Neuronal stem cell (in vitro differentiated cells): Measurements from ENCODE around the gene UBAC2.

Source experiments
- DNase-seq: peaks from one replicate; pipeline ENCODE4 v3.0.0-alpha.2; 2013; ENCODE audit warnings: low spot score
- H2AFZ ChIP-seq: one replicate; pipeline ENCODE4 v1.6.1; 2013; ENCODE audit warnings: mild to moderate bottlenecking, low read length, inconsistent platforms
- H2AK5ac ChIP-seq: 2 replicates; pipeline ENCODE4 v1.6.1; 2013; ENCODE audit warnings: low read depth, mild to moderate bottlenecking, inconsistent platforms, low read length, moderate library complexity, mixed read lengths
- H2BK120ac ChIP-seq: 2 replicates; pipeline ENCODE4 v1.6.1; 2013; ENCODE audit warnings: low read depth, mild to moderate bottlenecking, inconsistent platforms, low read length, moderate library complexity, mixed read lengths
- H2BK12ac ChIP-seq: one replicate; pipeline ENCODE4 v1.6.1; 2013; ENCODE audit warnings: low read length, inconsistent platforms
- H2BK15ac ChIP-seq: 2 replicates; pipeline ENCODE4 v1.6.1; 2013; ENCODE audit warnings: mild to moderate bottlenecking, low read length, inconsistent platforms, mixed read lengths
- H2BK5ac ChIP-seq: one replicate; pipeline ENCODE4 v1.6.1; 2013; ENCODE audit warnings: inconsistent platforms, mild to moderate bottlenecking, low read length, moderate library complexity
- H3K14ac ChIP-seq: one replicate; pipeline ENCODE4 v1.6.1; 2013; ENCODE audit warnings: low read length, inconsistent platforms
- H3K18ac ChIP-seq: 2 replicates; pipeline ENCODE4 v1.6.1; 2013; ENCODE audit warnings: low read length, inconsistent platforms
- H3K23ac ChIP-seq: 2 replicates; pipeline ENCODE4 v1.6.1; 2013; ENCODE audit warnings: low read depth, mild to moderate bottlenecking, mixed read lengths, low read length, inconsistent platforms; ENCODE audit not compliant: poor library complexity
- H3K27ac ChIP-seq: replicated peaks from 3 replicates; pipeline ENCODE4 v1.5.1; 2013; ENCODE audit warnings: low read length, inconsistent platforms
- H3K27me3 ChIP-seq, 3 experiments: 2 replicates each; pipeline ENCODE4 v1.6.1; 2013; ENCODE audit warnings: low read length in 3 of 3, mild to moderate bottlenecking in 2 of 3, inconsistent platforms in 1 of 3, low read depth in 1 of 3, mixed read lengths in 1 of 3, moderate library complexity in 1 of 3; ENCODE audit not compliant: control insufficient read depth in 3 of 3, insufficient read depth in 3 of 3
- H3K36me3 ChIP-seq, 2 donors: replicated peaks in 1 of 2; 2 replicates each; pipeline ENCODE4 v1.6.1; 2013; ENCODE audit warnings: low read length in 2 of 2; ENCODE audit not compliant: control insufficient read depth in 2 of 2, insufficient read depth in 2 of 2
- H3K4ac ChIP-seq: 2 replicates; pipeline ENCODE4 v1.6.1; 2013; ENCODE audit warnings: inconsistent platforms, mild to moderate bottlenecking, low read length, moderate library complexity
- H3K4me1 ChIP-seq, 2 donors: 1 replicate in 1 of 2; 2 replicates in 1 of 2; pipeline ENCODE4 v1.6.1; 2013; ENCODE audit warnings: low read length in 2 of 2, low read depth in 1 of 2; ENCODE audit not compliant: control insufficient read depth in 2 of 2, insufficient read depth in 1 of 2
- H3K4me2 ChIP-seq: one replicate; pipeline ENCODE4 v1.6.1; 2013; ENCODE audit warnings: mild to moderate bottlenecking, low read length, inconsistent platforms; ENCODE audit not compliant: insufficient read depth, poor library complexity, severe bottlenecking
- H3K4me3 ChIP-seq, 2 donors: 2 replicates each; pipeline ENCODE4 v1.5.1; 2013; ENCODE audit warnings: low read length in 2 of 2, mild to moderate bottlenecking in 2 of 2, inconsistent platforms in 1 of 2, moderate library complexity in 1 of 2
- H3K79me1 ChIP-seq: one replicate; pipeline ENCODE4 v1.6.1; 2013; ENCODE audit warnings: low read depth, mild to moderate bottlenecking, inconsistent platforms, low read length, moderate library complexity
- H3K9ac ChIP-seq: one replicate; pipeline ENCODE4 v1.6.1; 2013; ENCODE audit warnings: mild to moderate bottlenecking, low read depth, low read length, inconsistent platforms; ENCODE audit not compliant: poor library complexity
- H3K9me3 ChIP-seq, 2 donors: replicated peaks in 1 of 2; 2 replicates each; pipeline versions ENCODE3 to v1.6.1; 2013; ENCODE audit warnings: low read length in 2 of 2, mild to moderate bottlenecking in 2 of 2, inconsistent platforms in 1 of 2, low read depth in 1 of 2, mixed read lengths in 1 of 2, moderate library complexity in 1 of 2; ENCODE audit not compliant: control insufficient read depth in 2 of 2, insufficient read depth in 1 of 2
- H4K8ac ChIP-seq: one replicate; pipeline ENCODE4 v1.6.1; 2013; ENCODE audit warnings: low read depth, mild to moderate bottlenecking, inconsistent platforms, low read length, moderate library complexity
- H4K91ac ChIP-seq: one replicate; pipeline ENCODE4 v1.6.1; 2013; ENCODE audit warnings: low read length, low read depth, mild to moderate bottlenecking, inconsistent platforms; ENCODE audit not compliant: poor library complexity
- WGBS, 2 donors: extraction: QIAGEN DNeasy Blood & Tissue Kit; methylation state at CpG; one replicate each; pipeline ENCODE4 v1.1.7; 2013; ENCODE audit warnings: missing lambda C conversion rate in 2 of 2, mixed read lengths in 1 of 2; ENCODE audit not compliant: insufficient read length in 2 of 2, insufficient replicate concordance in 1 of 2; ENCODE audit errors: extremely low coverage in 2 of 2; 5-methylcytosine and 5-hydroxymethylcytosine counted together

UBAC2 gene

DNA sequence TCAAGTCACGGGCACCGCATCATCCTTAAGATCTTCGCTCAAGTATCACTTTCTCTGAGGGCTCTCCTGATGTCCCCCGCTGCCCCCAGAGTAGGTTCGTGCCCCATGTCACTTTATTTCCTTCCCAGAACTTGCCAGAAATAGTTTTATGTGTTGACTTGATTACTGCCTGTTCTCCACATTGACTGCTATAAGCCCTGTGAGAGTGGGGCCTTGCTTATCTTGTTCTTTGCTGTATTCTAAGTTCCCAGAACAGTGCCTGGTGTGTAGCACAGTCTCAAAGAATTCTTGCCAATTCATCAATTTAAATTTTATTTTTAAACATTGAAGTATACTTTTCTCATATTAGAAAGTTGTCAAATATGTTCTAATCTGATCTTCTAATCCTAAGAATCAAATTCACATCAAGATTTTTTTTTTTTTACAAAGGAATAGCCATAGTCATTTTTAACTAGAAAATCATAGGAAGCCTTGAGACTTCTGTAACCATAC is 138.6 kb downstream of the UBAC2 start:
- Histone ChIP-seq H3K4me2 (no peak overlapping the region), H3K36me3 (peaks cover 16 to 41% of the 10 kb centered on the region in 2 donors), H3K18ac (no peak overlapping the region), H3K27ac (no peak overlapping the region), H2AK5ac (no peak overlapping the region), H2BK5ac (no peak overlapping the region), H3K4me1 (peaks cover 0 to 1% of the 10 kb centered on the region in 2 donors), H3K9me3 (no peaks in the 10 kb centered on the region), H2BK12ac (no peak overlapping the region), H3K9ac (no peak overlapping the region), H2AFZ (no peak overlapping the region), H4K8ac (no peak overlapping the region), H3K79me1 (no peaks in the 10 kb centered on the region), H2BK120ac (no peak overlapping the region), H2BK15ac (no peak overlapping the region), H3K14ac (no peak overlapping the region), H4K91ac (no peak overlapping the region), H3K4me3 (no peak overlapping the region), H3K23ac (no peak overlapping the region), H3K4ac (no peak overlapping the region), H3K27me3 (no peaks in the 10 kb centered on the region)
- DNase-seq, result no peak
- WGBS, 2 donors, result no CpG with 5 or more reads among the region's 5 CpGs

- H3K23ac ChIP-seq, result no peak overlapping the region
- no CpG with 5 or more reads among the region's 8 CpGs for WGBS, 2 donors
- no peak overlapping the region for H2BK5ac ChIP-seq
- no peak overlapping the region for H2BK12ac ChIP-seq
- DNase-seq, result no peak
- H3K9ac ChIP-seq, result no peak overlapping the region
- H2AK5ac ChIP-seq, result no peak overlapping the region
- no peak overlapping the region for H4K91ac ChIP-seq
- no peak overlapping the region for H2AFZ ChIP-seq
- H3K18ac ChIP-seq, result no peak overlapping the region
- H3K4me3 ChIP-seq, result no peak overlapping the region
- no peaks in the 10 kb centered on the region for H3K79me1 ChIP-seq
- no peak overlapping the region for H3K4me2 ChIP-seq
- H3K14ac ChIP-seq, result no peak overlapping the region
- H3K36me3 ChIP-seq, result peaks cover 18 to 47% of the 10 kb centered on the region in 2 donors
- H3K4me1 ChIP-seq, result peaks cover 0 to 1% of the 10 kb centered on the region in 2 donors
- no peak overlapping the region for H3K4ac ChIP-seq
- H4K8ac ChIP-seq, result no peak overlapping the region
- no peak overlapping the region for H2BK120ac ChIP-seq
- no peaks in the 10 kb centered on the region for H3K9me3 ChIP-seq
- no peak overlapping the region for H2BK15ac ChIP-seq
- no peaks in the 10 kb centered on the region for H3K27me3 ChIP-seq
- no peak overlapping the region for H3K27ac ChIP-seq
These were observed 139.2 kb downstream of the UBAC2 start for GRCh38 chr13:99339736-99340397.

GRCh38 chr13:99340638-99341037 is 140.0 kb downstream of the UBAC2 start:
- Histone ChIP-seq H4K8ac (no peak overlapping the region), H3K4me2 (no peak overlapping the region), H3K9ac (no peak overlapping the region), H2AFZ (no peak overlapping the region), H3K9me3 (no peaks in the 10 kb centered on the region), H2BK12ac (no peak overlapping the region), H3K27me3 (no peaks in the 10 kb centered on the region), H2BK5ac (no peak overlapping the region), H2AK5ac (no peak overlapping the region), H3K4ac (no peak overlapping the region), H4K91ac (no peak overlapping the region), H3K79me1 (no peaks in the 10 kb centered on the region), H3K36me3 (peaks cover 18 to 48% of the 10 kb centered on the region in 2 donors), H2BK15ac (no peak overlapping the region), H3K4me3 (no peak overlapping the region), H3K23ac (no peak overlapping the region), H3K14ac (no peak overlapping the region), H3K27ac (no peak overlapping the region), H3K4me1 (peaks cover 0 to 1% of the 10 kb centered on the region in 2 donors), H2BK120ac (no peak overlapping the region), H3K18ac (no peak overlapping the region)
- DNase-seq, result no peak

GRCh38 chr13:99341969-99342722 is 141.5 kb downstream of the UBAC2 start:
- Histone ChIP-seq H3K36me3 (peaks cover 18 to 59% of the 10 kb centered on the region in 2 donors), H2BK15ac (no peak overlapping the region), H3K27me3 (no peaks in the 10 kb centered on the region), H3K4ac (no peak overlapping the region), H3K4me2 (no peak overlapping the region), H3K4me3 (no peak overlapping the region), H3K9me3 (no peaks in the 10 kb centered on the region), H3K23ac (no peak overlapping the region), H3K14ac (no peak overlapping the region), H4K91ac (no peak overlapping the region), H3K27ac (no peak overlapping the region), H2AFZ (no peak overlapping the region), H2BK5ac (no peak overlapping the region), H3K18ac (no peak overlapping the region), H2AK5ac (no peak overlapping the region), H2BK120ac (no peak overlapping the region), H3K79me1 (no peaks in the 10 kb centered on the region), H2BK12ac (no peak overlapping the region), H3K4me1 (no peaks in the 10 kb centered on the region), H4K8ac (no peak overlapping the region), H3K9ac (peak overlapping the region; percentile 7)
- WGBS, 2 donors, result no CpG with 5 or more reads among the region's 16 CpGs
- no peak for DNase-seq
